Urinary bladder (tissue), 4 donors: ENCODE results near the gene CEP19. TPM values are rescaled to one million over a fixed set of nuclear protein-coding genes. Genes with fewer than 3 reads are reported as not detected.
A peak's percentile ranks its signal among the peaks of the same experiment; 100 is the strongest.
"Not testable (repeated sequence)": the region's sequence is repeated elsewhere in the genome, so short reads cannot be mapped to it uniquely, and the experiment has no call there.

Experiments
- DNase-seq: peaks from one replicate; pipeline ENCODE4 v3.0.0-alpha.2; 2015; ENCODE audit errors: extremely low spot score
- H3K27ac ChIP-seq: one replicate; pipeline ENCODE4 v1.5.1; 2013; ENCODE audit warnings: low read depth, mild to moderate bottlenecking, moderate library complexity
- H3K36me3 ChIP-seq: one replicate; pipeline ENCODE4 v1.6.1; 2013; ENCODE audit warnings: mild to moderate bottlenecking, moderate library complexity; ENCODE audit not compliant: insufficient read depth
- H3K4me1 ChIP-seq: one replicate; pipeline ENCODE4 v1.6.1; 2013; ENCODE audit warnings: mild to moderate bottlenecking, moderate library complexity; ENCODE audit not compliant: insufficient read depth
- H3K4me3 ChIP-seq: one replicate; pipeline ENCODE4 v1.5.1; 2013; ENCODE audit warnings: low read depth, low read length
- WGBS: extraction: QIAGEN DNeasy Blood & Tissue Kit; methylation state at CpG from one replicate; pipeline ENCODE4 v1.1.7; 2013; 5-methylcytosine and 5-hydroxymethylcytosine counted together
- polyA plus RNA-seq: library from polyadenylated mRNA; stranded (reverse); fragments of 200-250 nt; gene quantifications from one replicate; pipeline ENCODE4 v1.2.3, GENCODE V29; 2013
- total RNA-seq: library from RNA; depleted of rRNA; stranded (reverse); fragments of >200 nt; gene quantifications from one replicate; pipeline ENCODE4 v1.2.3, GENCODE V29; 2014
- donor health status: healthy with polysubstance abuse.
- donor health status: healthy.

The CEP19 gene, protein sequence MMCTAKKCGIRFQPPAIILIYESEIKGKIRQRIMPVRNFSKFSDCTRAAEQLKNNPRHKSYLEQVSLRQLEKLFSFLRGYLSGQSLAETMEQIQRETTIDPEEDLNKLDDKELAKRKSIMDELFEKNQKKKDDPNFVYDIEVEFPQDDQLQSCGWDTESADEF
- 3.8 TPM for total RNA-seq
- 1.2 TPM for polyA plus RNA-seq

DNA sequence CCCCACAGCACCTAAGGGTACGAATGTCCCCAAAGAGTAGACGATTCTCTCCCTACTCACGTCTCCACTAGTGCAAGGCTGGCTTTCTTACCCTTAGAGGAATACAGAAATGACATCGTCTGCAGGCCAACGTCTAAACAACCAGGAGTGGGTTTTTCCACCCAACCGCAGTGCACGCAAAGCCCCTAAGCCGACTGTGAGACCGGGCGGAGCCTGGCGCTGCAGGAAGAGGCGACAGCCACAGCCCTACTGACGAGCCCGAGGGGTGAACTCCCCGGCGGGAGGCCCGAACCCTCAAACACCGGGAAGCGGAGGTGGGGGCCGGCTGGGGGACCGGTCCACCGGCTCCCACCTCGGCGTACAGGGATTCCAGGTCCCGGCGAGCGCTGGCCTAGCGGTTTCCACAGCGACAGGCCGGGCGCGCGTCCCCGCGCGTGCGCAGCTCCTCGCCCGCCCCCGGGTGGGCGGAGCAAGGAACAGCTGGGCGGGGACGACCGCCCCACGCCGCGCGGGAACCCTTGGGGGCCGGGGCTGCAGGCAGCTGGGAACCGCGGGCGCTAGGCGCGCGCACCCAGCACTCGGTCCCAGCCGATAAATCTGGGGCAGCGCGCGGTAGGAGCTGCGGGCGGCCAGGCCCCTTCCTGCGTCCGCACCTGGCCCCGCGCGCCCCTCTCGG, at the start of gene CEP19, which contains the start of gene PIGX:
TSS of gene CEP19 (minus strand) at position 413 of the 676 bp plus-strand sequence. CDS start 3,593 bp downstream, outside the sequence.
TSS of gene PIGX (plus strand) at position 540 of the 676 bp plus-strand sequence.
- peak; percentile 37 for DNase-seq
- Histone ChIP-seq H3K27ac (peak within 1 kb of the TSS; percentile 85), H3K4me3 (peak within 1 kb of the TSS; percentile 59), H3K4me1 (no peaks in the 10 kb centered on the region), H3K36me3 (no peaks in the 10 kb centered on the region)
- under 1% methylated on average over 68 of the region's 68 CpGs for WGBS

DNA sequence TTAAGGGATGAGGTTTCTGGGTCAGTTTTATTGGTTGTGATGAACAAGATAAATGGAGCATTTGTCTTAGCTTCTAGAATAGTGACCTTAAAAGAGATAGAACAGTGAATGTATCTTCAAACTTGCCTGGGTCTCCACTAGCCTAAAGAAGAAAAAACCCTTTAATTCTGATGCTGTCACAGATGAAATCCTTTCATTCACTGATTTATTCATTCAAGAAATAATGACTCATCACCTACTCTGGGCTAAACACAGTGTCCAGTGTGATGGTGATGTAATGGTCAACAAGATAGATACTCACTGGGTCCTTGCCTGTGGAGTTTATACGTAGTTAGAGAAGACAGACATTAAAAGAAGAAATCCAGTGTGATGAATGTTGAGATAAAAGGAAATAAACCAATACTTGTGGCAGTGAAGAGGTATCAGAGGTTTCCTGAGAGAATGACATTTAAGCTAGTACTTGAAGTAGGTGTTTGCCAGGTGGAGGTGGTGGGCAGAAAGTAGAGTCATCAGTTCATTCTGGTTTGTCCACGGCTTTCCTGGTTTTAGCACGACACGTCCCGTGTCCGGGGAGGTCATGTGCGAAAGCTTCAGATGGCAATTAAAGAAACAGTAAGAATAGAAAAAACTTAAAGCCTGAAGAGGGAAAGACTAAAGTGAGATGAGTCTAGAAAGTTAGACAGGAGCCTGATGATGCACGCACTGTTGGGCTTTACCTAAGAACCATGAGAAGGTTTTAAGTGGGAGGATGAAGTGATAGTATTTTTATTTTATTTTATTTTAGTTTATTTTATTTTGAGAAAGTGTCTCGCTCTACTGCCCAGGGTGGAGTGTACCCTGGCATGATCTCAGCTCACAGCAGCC, 46.1 kb upstream of the CEP19 start:
- no peak for DNase-seq
- no peak overlapping the region for H3K4me3 ChIP-seq
- WGBS = 85% methylated on average over 9 of the region's 9 CpGs
- peaks cover 2% of the 10 kb centered on the region for H3K36me3 ChIP-seq
- H3K27ac ChIP-seq = no peak overlapping the region
- H3K4me1 ChIP-seq = no peaks in the 10 kb centered on the region

DNA sequence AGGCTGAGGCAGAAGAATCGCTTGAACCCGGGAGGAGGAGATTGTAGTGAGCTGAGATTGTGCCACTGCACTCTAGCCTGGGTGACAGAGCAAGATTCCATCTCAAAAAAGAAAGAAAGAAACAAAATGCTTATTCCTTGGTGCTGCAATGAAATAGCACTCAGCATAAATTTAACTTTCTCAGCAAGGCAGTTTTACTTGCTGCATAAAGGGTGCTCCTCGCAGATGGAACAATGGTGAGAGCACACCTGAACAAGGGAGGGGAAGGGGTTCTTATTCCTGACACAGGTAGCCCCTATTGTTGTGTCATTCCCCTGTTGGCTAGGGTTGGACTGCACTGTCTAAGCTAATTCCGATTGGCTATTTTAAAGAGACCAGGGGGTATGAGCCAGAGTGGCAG, 44.7 kb upstream of the CEP19 start:
- Histone ChIP-seq H3K36me3 (peaks cover 2% of the 10 kb centered on the region), H3K4me3 (no peak overlapping the region), H3K4me1 (no peaks in the 10 kb centered on the region), H3K27ac (no peak overlapping the region)
- WGBS = 73% methylated on average over 4 of the region's 4 CpGs
- no peak for DNase-seq

GRCh38 chr3:196754091-196754981, 42.3 kb upstream of the CEP19 start:
- no peak overlapping the region for H3K4me3 ChIP-seq
- WGBS = 73% methylated on average over 9 of the region's 9 CpGs
- no peak for DNase-seq

GRCh38 chr3:196753201-196753600, 41.2 kb upstream of the CEP19 start:
- no peak overlapping the region for H3K4me3 ChIP-seq
- H3K36me3 ChIP-seq = peaks cover 2% of the 10 kb centered on the region
- no peaks in the 10 kb centered on the region for H3K4me1 ChIP-seq
- no peak for DNase-seq
- no peak overlapping the region for H3K27ac ChIP-seq
- WGBS = 96% methylated on average over 8 of the region's 8 CpGs

More at GRCh38 chr3:196754091-196754981, 42.3 kb upstream of the CEP19 start:
- Histone ChIP-seq H3K36me3 (peaks cover 2% of the 10 kb centered on the region), H3K27ac (no peak overlapping the region), H3K4me1 (no peaks in the 10 kb centered on the region)

DNA sequence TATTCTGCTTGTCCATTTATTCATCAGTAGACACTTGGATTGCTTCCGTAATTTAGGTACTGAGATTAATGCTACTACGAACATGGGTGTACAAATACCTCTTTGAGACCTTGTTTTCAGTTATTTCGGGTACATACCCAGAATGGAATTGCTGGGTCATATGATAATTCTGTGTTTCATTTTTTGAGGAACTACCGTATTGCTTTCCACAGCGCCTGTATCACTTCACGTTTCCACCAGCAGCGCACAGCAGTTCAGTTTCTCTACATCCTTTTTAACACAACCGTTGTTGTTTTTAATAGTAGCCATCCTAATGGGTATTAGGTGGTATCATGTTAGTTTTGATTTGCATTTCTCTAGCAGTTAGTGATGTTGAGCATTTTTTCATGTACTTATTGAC, 37.1 kb upstream of the CEP19 start:
- WGBS = 80% methylated on average over 8 of the region's 8 CpGs

GRCh38 chr3:196743569-196743968, 31.5 kb upstream of the CEP19 start:
- WGBS = 96% methylated on average over 10 of the region's 10 CpGs
- not testable (repeated sequence) for H3K4me3 ChIP-seq, H3K36me3 ChIP-seq, DNase-seq, H3K27ac ChIP-seq, H3K4me1 ChIP-seq

More for the DNA sequence above, 37.1 kb upstream of the CEP19 start:
- H3K36me3 ChIP-seq = no peaks in the 10 kb centered on the region
- DNase-seq = no peak
- no peaks in the 10 kb centered on the region for H3K4me1 ChIP-seq
- no peak overlapping the region for H3K4me3 ChIP-seq
- H3K27ac ChIP-seq = no peak overlapping the region

GRCh38 chr3:196741249-196741889, 29.3 kb upstream of the CEP19 start:
- H3K36me3 ChIP-seq = no peaks in the 10 kb centered on the region
- no peaks in the 10 kb centered on the region for H3K4me1 ChIP-seq
- H3K27ac ChIP-seq = peak overlapping the region; percentile 80
- no peak for DNase-seq
- 19% methylated on average over 5 of the region's 5 CpGs for WGBS
- peak overlapping the region; percentile 72 for H3K4me3 ChIP-seq

- H3K4me1 ChIP-seq = no peaks in the 10 kb centered on the region
- H3K27ac ChIP-seq = peak overlapping the region; percentile 80
- peak; percentile 35 for DNase-seq
- WGBS = under 1% methylated on average over 30 of the region's 30 CpGs
- H3K36me3 ChIP-seq = no peaks in the 10 kb centered on the region
- H3K4me3 ChIP-seq = peak overlapping the region; percentile 72
Measured at GRCh38 chr3:196740481-196741248, 28.6 kb upstream of the CEP19 start.

DNA sequence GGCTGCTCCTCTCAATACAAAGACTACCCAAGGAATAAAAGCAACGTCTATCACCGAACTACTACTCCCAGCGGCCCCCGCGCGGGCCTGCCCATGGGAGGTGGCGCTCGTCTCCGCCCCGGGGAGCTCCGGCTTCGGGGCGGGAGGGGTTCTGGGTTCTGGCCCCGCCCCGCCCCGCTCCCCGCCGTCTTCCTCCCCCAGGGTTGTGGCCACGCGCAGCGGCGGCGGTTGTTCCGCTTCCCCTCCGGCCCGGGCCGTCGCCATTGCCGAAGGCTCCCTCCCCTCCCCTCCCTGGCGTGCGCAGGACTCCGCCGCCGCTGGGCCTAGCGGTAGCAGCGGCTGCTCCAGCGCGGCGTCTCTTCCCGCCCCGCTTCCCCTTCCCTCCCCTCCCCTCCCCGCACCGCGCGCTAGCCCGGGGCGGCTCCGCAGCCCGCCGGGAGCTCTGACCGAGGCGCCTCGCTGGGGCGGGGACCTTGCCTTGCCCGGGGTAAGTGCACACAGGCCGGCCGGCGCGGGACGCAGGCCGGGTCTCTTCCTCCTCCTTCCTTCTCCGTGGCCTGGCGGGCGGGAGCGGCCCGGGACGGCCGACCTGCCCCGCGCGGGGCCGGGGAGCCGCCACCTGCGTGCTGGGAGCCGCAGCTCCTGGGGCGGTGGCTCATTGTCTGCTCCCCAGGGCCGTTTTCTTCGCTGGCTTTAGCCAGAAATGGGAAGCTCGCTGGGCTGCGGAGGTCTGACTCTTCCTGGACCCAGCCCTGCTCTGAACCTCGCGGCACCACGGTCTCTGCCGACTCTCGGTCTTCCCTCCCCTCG, 27.8 kb upstream of the CEP19 start, which contains the start of gene PAK2:
TSS of gene PAK2 (plus strand) at position 187 of the 810 bp plus-strand sequence. CDS start 42,790 bp downstream, outside the sequence.
- Histone ChIP-seq H3K4me1 (no peaks in the 10 kb centered on the region), H3K4me3 (peak within 1 kb of the TSS; percentile 72), H3K36me3 (no peaks in the 10 kb centered on the region), H3K27ac (peak within 1 kb of the TSS; percentile 79)
- DNase-seq = peak; percentile 66
- WGBS = under 1% methylated on average over 86 of the region's 86 CpGs

- H3K27ac ChIP-seq = no peak overlapping the region
- DNase-seq = no peak
- WGBS = 96% methylated on average over 6 of the region's 6 CpGs
- H3K4me3 ChIP-seq = no peak overlapping the region
- no peaks in the 10 kb centered on the region for H3K36me3 ChIP-seq
- H3K4me1 ChIP-seq = no peaks in the 10 kb centered on the region
Measured at GRCh38 chr3:196737655-196738054, 25.6 kb upstream of the CEP19 start.
